ENCODE data around the gene TPR.

TPR gene

DNA sequence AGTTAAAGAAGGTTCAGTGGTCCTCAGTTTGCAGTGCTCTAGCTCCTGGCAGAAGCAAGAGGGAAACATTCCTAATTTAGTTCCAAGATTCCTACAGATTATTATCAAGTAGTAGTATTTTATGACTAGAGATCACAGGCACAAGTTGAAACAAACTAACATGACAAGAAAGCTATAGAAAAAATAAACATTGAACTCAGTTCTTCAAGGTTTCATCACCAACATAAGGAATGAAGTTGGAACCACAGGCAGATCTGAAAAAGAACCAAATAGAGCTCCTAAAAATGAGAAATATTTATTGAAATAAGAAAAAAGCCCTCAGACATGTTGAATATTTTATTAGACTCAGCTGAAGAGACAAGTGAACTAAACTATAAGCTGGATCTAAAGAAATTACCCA is 45.3 kb upstream of the TPR start:
- no peak for TF ChIP-seq POLR2AphosphoS5 (IDR thresholded peaks at IDR 0.05; ENCODE audit: low read depth, low read length)
- TF ChIP-seq FOXP2 (optimal IDR thresholded peaks at IDR 0.05; ENCODE audit: borderline replicate concordance, extremely low read depth, extremely low read length, insufficient read depth): no peak
- no peak for TF ChIP-seq SIN3A (IDR thresholded peaks at IDR 0.05; ENCODE audit: borderline replicate concordance, insufficient read depth, low read length)
- no peak for TF ChIP-seq TAF1 (IDR thresholded peaks at IDR 0.05; ENCODE audit: borderline replicate concordance, insufficient read depth, low read length)
- TF ChIP-seq, protein P1, sequence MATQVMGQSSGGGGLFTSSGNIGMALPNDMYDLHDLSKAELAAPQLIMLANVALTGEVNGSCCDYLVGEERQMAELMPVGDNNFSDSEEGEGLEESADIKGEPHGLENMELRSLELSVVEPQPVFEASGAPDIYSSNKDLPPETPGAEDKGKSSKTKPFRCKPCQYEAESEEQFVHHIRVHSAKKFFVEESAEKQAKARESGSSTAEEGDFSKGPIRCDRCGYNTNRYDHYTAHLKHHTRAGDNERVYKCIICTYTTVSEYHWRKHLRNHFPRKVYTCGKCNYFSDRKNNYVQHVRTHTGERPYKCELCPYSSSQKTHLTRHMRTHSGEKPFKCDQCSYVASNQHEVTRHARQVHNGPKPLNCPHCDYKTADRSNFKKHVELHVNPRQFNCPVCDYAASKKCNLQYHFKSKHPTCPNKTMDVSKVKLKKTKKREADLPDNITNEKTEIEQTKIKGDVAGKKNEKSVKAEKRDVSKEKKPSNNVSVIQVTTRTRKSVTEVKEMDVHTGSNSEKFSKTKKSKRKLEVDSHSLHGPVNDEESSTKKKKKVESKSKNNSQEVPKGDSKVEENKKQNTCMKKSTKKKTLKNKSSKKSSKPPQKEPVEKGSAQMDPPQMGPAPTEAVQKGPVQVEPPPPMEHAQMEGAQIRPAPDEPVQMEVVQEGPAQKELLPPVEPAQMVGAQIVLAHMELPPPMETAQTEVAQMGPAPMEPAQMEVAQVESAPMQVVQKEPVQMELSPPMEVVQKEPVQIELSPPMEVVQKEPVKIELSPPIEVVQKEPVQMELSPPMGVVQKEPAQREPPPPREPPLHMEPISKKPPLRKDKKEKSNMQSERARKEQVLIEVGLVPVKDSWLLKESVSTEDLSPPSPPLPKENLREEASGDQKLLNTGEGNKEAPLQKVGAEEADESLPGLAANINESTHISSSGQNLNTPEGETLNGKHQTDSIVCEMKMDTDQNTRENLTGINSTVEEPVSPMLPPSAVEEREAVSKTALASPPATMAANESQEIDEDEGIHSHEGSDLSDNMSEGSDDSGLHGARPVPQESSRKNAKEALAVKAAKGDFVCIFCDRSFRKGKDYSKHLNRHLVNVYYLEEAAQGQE (IDR thresholded peaks at IDR 0.05; ENCODE audit: insufficient read depth in 1 of 2, low read depth in 2 of 2, low read length in 2 of 2): no peak

- TF ChIP-seq POLR2AphosphoS5 (IDR thresholded peaks at IDR 0.05; ENCODE audit: low read depth, low read length): no peak
- TF ChIP-seq TAF1 (IDR thresholded peaks at IDR 0.05; ENCODE audit: borderline replicate concordance, insufficient read depth, low read length): no peak
- TF ChIP-seq FOXP2 (optimal IDR thresholded peaks at IDR 0.05; ENCODE audit: borderline replicate concordance, extremely low read depth, extremely low read length, insufficient read depth): no peak
- TF ChIP-seq, protein P1 (IDR thresholded peaks at IDR 0.05; ENCODE audit: insufficient read depth in 1 of 2, low read depth in 2 of 2, low read length in 2 of 2): no peak
- TF ChIP-seq SIN3A (IDR thresholded peaks at IDR 0.05; ENCODE audit: borderline replicate concordance, insufficient read depth, low read length): no peak
Measured at GRCh38 chr1:186418503-186418902, 43.5 kb upstream of the TPR start.

- TF ChIP-seq FOXP2 (optimal IDR thresholded peaks at IDR 0.05; ENCODE audit: borderline replicate concordance, extremely low read depth, extremely low read length, insufficient read depth) (no peak), TAF1 (IDR thresholded peaks at IDR 0.05; ENCODE audit: borderline replicate concordance, insufficient read depth, low read length) (no peak), SIN3A (IDR thresholded peaks at IDR 0.05; ENCODE audit: borderline replicate concordance, insufficient read depth, low read length) (no peak)
Measured at GRCh38 chr1:186413319-186413718, 38.3 kb upstream of the TPR start.

DNA sequence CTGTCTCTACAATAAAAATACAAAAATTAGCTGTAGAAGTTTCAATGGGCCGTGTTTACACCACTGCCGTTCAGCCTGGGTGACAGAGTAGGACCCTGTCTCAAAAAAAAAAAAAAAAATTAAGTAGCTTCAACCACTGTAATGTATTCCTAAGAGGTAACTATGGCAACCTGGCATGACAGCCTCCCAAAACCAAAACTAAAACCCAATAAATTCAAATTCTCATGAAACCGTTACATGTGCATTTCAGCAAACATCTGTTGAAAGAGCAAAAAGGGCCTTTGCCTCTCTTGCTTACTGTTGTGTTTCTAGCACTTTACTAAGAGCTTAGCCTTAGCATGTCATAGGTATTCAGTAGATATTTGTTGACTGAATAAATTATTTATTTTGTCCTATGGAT is 34.0 kb upstream of the TPR start:
- no peak for TF ChIP-seq FOXP2 (optimal IDR thresholded peaks at IDR 0.05; ENCODE audit: borderline replicate concordance, extremely low read depth, extremely low read length, insufficient read depth)

GRCh38 chr1:186404454-186405051 is 29.5 kb upstream of the TPR start:
- TF ChIP-seq POLR2AphosphoS5 (IDR thresholded peaks at IDR 0.05; ENCODE audit: low read depth, low read length): no peak
- no peak for TF ChIP-seq FOXP2 (optimal IDR thresholded peaks at IDR 0.05; ENCODE audit: borderline replicate concordance, extremely low read depth, extremely low read length, insufficient read depth)
- TF ChIP-seq TAF1 (IDR thresholded peaks at IDR 0.05; ENCODE audit: borderline replicate concordance, insufficient read depth, low read length): no peak
- TF ChIP-seq, protein P1 (IDR thresholded peaks at IDR 0.05; ENCODE audit: insufficient read depth in 1 of 2, low read depth in 2 of 2, low read length in 2 of 2): no peak
- no peak for TF ChIP-seq SIN3A (IDR thresholded peaks at IDR 0.05; ENCODE audit: borderline replicate concordance, insufficient read depth, low read length)

GRCh38 chr1:186403632-186404031 is 28.6 kb upstream of the TPR start:
- TF ChIP-seq, protein P1 (IDR thresholded peaks at IDR 0.05; ENCODE audit: insufficient read depth in 1 of 2, low read depth in 2 of 2, low read length in 2 of 2): no peak
- no peak for TF ChIP-seq FOXP2 (optimal IDR thresholded peaks at IDR 0.05; ENCODE audit: borderline replicate concordance, extremely low read depth, extremely low read length, insufficient read depth)
- TF ChIP-seq TAF1 (IDR thresholded peaks at IDR 0.05; ENCODE audit: borderline replicate concordance, insufficient read depth, low read length): no peak
